GM12892 (cell line): ENCODE measurements around the gene AP5B1.

ENCODE experiments used
- DNase-seq: peaks from one replicate; pipeline ENCODE4 v3.0.0; 2011; ENCODE audit not compliant: insufficient read length
- FAIRE-seq: peaks from 2 replicates; lab custom pipeline; 2011; peaks lifted over from hg19 to GRCh38; lab: Jason Lieb, UNC
- POLR2A ChIP-seq: IDR thresholded peaks from 2 replicates; pipeline ENCODE4 v1.6.1; 2011; ENCODE audit warnings: low read depth, low read length, control low read depth
- POLR2AphosphoS5 ChIP-seq: IDR thresholded peaks from 2 replicates; pipeline ENCODE4 v1.6.1; 2011; ENCODE audit warnings: low read depth, low read length, control low read depth
- TAF1 ChIP-seq: IDR thresholded peaks from 2 replicates; pipeline ENCODE4 v1.6.1; 2011; ENCODE audit warnings: low read depth, mild to moderate bottlenecking, control low read depth, low read length, borderline replicate concordance

Gene AP5B1

GRCh38 chr11:65796726-65797601 is 16.2 kb upstream of the AP5B1 start:
- no peak for DNase-seq
- no peak for FAIRE-seq
- TF ChIP-seq POLR2AphosphoS5 (no peak), POLR2A (no peak), TAF1 (no peak)

GRCh38 chr11:65794570-65795510 is 14.1 kb upstream of the AP5B1 start:
- DNase-seq: no peak
- TF ChIP-seq POLR2A (no peak), TAF1 (no peak), POLR2AphosphoS5 (no peak)
- no peak for FAIRE-seq

- FAIRE-seq (no peak), DNase-seq (no peak)
- TF ChIP-seq POLR2A (no peak), TAF1 (no peak), POLR2AphosphoS5 (no peak)
Observed at GRCh38 chr11:65793625-65794400, 13.0 kb upstream of the AP5B1 start.

GRCh38 chr11:65793144-65793581 is 12.4 kb upstream of the AP5B1 start:
- DNase-seq (no peak), FAIRE-seq (no peak)
- TF ChIP-seq TAF1 (no peak), POLR2A (no peak), POLR2AphosphoS5 (no peak)

- TF ChIP-seq POLR2AphosphoS5: no peak
- TF ChIP-seq POLR2A: no peak
- TF ChIP-seq TAF1: no peak
- no peak for DNase-seq
- no peak for FAIRE-seq
Observed at GRCh38 chr11:65792456-65792855, 11.7 kb upstream of the AP5B1 start.

- DNase-seq: peak; percentile 94
- TF ChIP-seq POLR2A: peak; percentile 75
- peak; percentile 73 for TF ChIP-seq POLR2AphosphoS5
- TF ChIP-seq TAF1: no peak
- peak; percentile 100 for FAIRE-seq
Observed at GRCh38 chr11:65791719-65792213, 11.0 kb upstream of the AP5B1 start.

- FAIRE-seq (no peak), DNase-seq (no peak)
- no peak for TF ChIP-seq POLR2A
Observed at GRCh38 chr11:65790902-65791650, 10.3 kb upstream of the AP5B1 start.

- TF ChIP-seq TAF1 (no peak), POLR2AphosphoS5 (no peak), POLR2A (no peak)
- DNase-seq: no peak
- FAIRE-seq: peak; percentile 76
Observed at GRCh38 chr11:65790104-65790901, 9.5 kb upstream of the AP5B1 start.

GRCh38 chr11:65789230-65790103 is 8.7 kb upstream of the AP5B1 start:
- no peak for DNase-seq
- no peak for FAIRE-seq
- TF ChIP-seq POLR2A: no peak
- TF ChIP-seq TAF1: no peak
- no peak for TF ChIP-seq POLR2AphosphoS5

GRCh38 chr11:65788821-65789220 is 8.0 kb upstream of the AP5B1 start:
- FAIRE-seq (no peak), DNase-seq (no peak)
- TF ChIP-seq TAF1 (no peak), POLR2A (no peak), POLR2AphosphoS5 (no peak)
